Mesendoderm (in vitro differentiated cells): ENCODE results near the gene ADAMTS17.

Experiments used
- DNase-seq: peaks from one replicate; pipeline ENCODE4 v3.0.0; 2013
- H2AK5ac ChIP-seq: 2 replicates; pipeline ENCODE4 v1.6.1; 2013; ENCODE audit warnings: low read length, inconsistent platforms
- H2BK120ac ChIP-seq: 2 replicates; pipeline ENCODE4 v1.6.1; 2013; ENCODE audit warnings: low read depth, mild to moderate bottlenecking, low read length, moderate library complexity, mixed read lengths
- H2BK15ac ChIP-seq: replicated peaks from 2 replicates; pipeline ENCODE4 v1.6.1; 2013; ENCODE audit warnings: low read depth, mild to moderate bottlenecking, moderate library complexity
- H2BK5ac ChIP-seq: 2 replicates; pipeline ENCODE4 v1.6.1; 2013; ENCODE audit warnings: low read length, inconsistent platforms
- H3K18ac ChIP-seq: 2 replicates; pipeline ENCODE4 v1.6.1; 2013; ENCODE audit warnings: mild to moderate bottlenecking, low read length, mixed read lengths
- H3K23ac ChIP-seq: one replicate; pipeline ENCODE4 v1.6.1; 2013; ENCODE audit warnings: low read length
- H3K27ac ChIP-seq: 2 replicates; pipeline ENCODE4 v1.5.1; 2013; ENCODE audit warnings: low read depth, mild to moderate bottlenecking, inconsistent platforms, low read length, moderate library complexity
- H3K27me3 ChIP-seq: 2 replicates; pipeline ENCODE4 v1.6.1; 2013; ENCODE audit warnings: low read length, control low read depth, mild to moderate bottlenecking, inconsistent platforms; ENCODE audit not compliant: insufficient read depth, poor library complexity
- H3K36me3 ChIP-seq: 2 replicates; pipeline ENCODE4 v1.6.1; 2013; ENCODE audit warnings: low read length, inconsistent platforms; ENCODE audit not compliant: control insufficient read depth, insufficient read depth
- H3K4ac ChIP-seq: one replicate; pipeline ENCODE4 v1.6.1; 2013; ENCODE audit warnings: low read depth, mild to moderate bottlenecking, low read length, moderate library complexity
- H3K4me1 ChIP-seq: 2 replicates; pipeline ENCODE4 v1.6.1; 2013; ENCODE audit warnings: low read depth, low read length, inconsistent platforms; ENCODE audit not compliant: control insufficient read depth
- H3K4me2 ChIP-seq: 2 replicates; pipeline ENCODE4 v1.6.1; 2013; ENCODE audit warnings: low read length
- H3K4me3 ChIP-seq: 2 replicates; pipeline ENCODE4 v1.5.1; 2013; ENCODE audit warnings: mild to moderate bottlenecking, low read length
- H3K56ac ChIP-seq: one replicate; pipeline ENCODE4 v1.6.1; 2013; ENCODE audit warnings: low read length
- H3K79me1 ChIP-seq: 2 replicates; pipeline ENCODE4 v1.6.1; 2013; ENCODE audit warnings: low read length, inconsistent platforms
- H3K79me2 ChIP-seq: 2 replicates; pipeline ENCODE4 v1.6.1; 2013; ENCODE audit warnings: mild to moderate bottlenecking, low read length; ENCODE audit not compliant: control insufficient read depth, insufficient read depth
- H3K9ac ChIP-seq: 2 replicates; pipeline ENCODE4 v1.6.1; 2013; ENCODE audit warnings: low read length, inconsistent platforms
- H4K5ac ChIP-seq: one replicate; pipeline ENCODE4 v1.6.1; 2013; ENCODE audit warnings: low read length
- H4K8ac ChIP-seq: one replicate; pipeline ENCODE4 v1.6.1; 2013; ENCODE audit warnings: low read depth, mild to moderate bottlenecking, control low read depth, low read length, moderate library complexity
- WGBS: extraction: QIAGEN DNeasy Blood & Tissue Kit; methylation state at CpG from one replicate; pipeline ENCODE4 v1.1.7; 2013; ENCODE audit warnings: low lambda C conversion rate, missing lambda C conversion rate; ENCODE audit not compliant: insufficient coverage; ENCODE audit errors: extremely low coverage; 5-methylcytosine and 5-hydroxymethylcytosine counted together

ADAMTS17 gene

DNA sequence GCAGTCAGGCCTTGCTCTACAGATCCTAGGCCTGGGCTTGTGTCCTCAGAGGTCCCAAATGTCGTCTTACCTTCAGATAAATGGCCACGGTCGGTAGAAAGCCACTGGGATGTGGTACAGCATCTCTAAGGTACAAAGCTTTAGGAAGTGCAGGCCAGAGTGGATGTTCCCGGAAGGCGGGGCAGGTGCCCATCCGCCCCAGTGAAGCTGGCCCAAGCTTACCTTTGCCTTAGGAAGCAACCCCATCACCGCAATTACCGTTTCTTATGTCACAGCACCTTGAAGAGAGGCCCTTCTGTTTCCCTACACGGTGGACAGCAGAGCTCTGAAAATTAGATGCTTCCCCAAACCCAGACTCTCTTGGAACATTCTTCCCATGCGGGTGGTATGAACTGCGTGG is 368.4 kb downstream of the ADAMTS17 start:
- H2BK5ac ChIP-seq = no peak overlapping the region
- WGBS = no CpG with 5 or more reads among the region's 11 CpGs
- H3K79me1 ChIP-seq = no peaks in the 10 kb centered on the region

DNA sequence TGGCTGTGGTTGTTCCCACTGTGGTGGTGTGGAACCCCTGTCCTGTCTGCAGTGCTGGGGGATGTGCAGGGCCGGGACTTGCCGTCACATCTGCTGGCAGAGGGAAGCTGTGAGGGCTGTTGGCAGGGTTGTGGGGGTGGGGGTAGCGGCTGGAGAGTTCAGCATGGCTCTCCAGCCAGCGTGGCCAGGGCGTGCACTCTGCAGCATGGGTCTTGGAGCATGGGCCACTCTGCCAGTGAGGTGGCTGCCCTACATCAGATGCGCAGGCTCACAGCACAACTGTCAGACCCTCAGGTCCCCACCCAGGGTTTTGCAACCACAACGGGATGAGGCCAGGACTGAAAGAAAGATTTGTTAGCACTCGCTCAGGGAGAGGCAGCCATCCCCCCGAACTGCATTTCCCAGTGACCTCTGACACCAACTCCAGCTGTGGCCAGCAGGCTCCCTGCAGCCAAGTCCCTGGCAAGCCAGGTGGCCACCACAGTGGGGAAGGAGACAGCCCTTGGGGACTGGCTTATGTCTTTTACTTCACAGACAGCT is 370.8 kb downstream of the ADAMTS17 start:
- Histone ChIP-seq H3K56ac (no peak overlapping the region), H2AK5ac (no peak overlapping the region), H3K36me3 (no peaks in the 10 kb centered on the region), H3K4ac (no peak overlapping the region), H3K9ac (no peak overlapping the region), H4K8ac (no peak overlapping the region), H3K27ac (no peak overlapping the region), H3K23ac (no peak overlapping the region), H3K79me2 (no peaks in the 10 kb centered on the region), H3K18ac (no peak overlapping the region), H3K27me3 (no peaks in the 10 kb centered on the region), H3K4me2 (no peak overlapping the region), H3K4me1 (no peaks in the 10 kb centered on the region), H2BK5ac (no peak overlapping the region), H2BK120ac (no peak overlapping the region), H3K4me3 (no peak overlapping the region), H4K5ac (no peak overlapping the region), H2BK15ac (no peak overlapping the region), H3K79me1 (no peaks in the 10 kb centered on the region)
- no peak for DNase-seq
- WGBS = no CpG with 5 or more reads among the region's 9 CpGs

More for the DNA sequence above, 368.4 kb downstream of the ADAMTS17 start:
- Histone ChIP-seq H3K27me3 (no peaks in the 10 kb centered on the region), H3K9ac (no peak overlapping the region), H3K27ac (no peak overlapping the region), H4K5ac (no peak overlapping the region), H2BK15ac (no peak overlapping the region), H3K4ac (no peak overlapping the region), H3K36me3 (no peaks in the 10 kb centered on the region), H3K4me1 (peaks cover 4% of the 10 kb centered on the region), H3K18ac (no peak overlapping the region), H2AK5ac (no peak overlapping the region), H3K4me3 (no peak overlapping the region), H3K4me2 (no peak overlapping the region), H3K56ac (no peak overlapping the region), H3K79me2 (no peaks in the 10 kb centered on the region), H2BK120ac (no peak overlapping the region), H4K8ac (no peak overlapping the region), H3K23ac (no peak overlapping the region)
- DNase-seq = no peak

DNA sequence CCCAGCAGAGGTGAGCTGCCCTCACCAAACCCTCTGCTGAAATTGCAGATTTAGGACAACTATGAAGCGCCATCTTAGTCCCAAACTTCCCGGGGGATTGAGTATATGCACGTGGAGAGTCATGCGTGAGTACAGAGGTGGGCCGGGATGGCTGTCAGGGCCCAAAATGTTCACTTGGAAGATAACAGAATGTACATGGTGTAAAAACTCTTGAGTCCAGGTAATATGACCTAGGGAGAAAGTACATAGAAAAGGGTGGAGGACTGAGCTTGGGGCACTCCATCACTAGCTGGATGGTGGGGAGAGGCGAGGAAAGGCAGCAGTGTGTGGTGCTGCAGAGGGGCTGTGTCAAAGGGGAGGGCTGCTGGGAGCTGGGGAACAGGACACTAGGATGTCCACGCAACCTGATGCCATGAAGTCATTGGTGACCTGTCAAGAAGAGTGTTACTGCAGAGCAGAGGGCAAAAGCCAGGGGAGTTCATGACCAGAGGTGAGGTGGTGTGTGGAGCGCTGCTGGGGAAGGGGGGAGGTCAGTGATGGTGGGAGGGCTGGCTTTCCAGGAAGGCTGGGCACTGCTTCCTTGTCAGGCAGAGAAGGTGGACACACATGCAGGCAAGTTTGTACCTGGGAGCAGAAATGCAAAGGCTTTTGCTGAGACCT is 372.4 kb downstream of the ADAMTS17 start:
- DNase-seq = no peak
- Histone ChIP-seq H2BK120ac (no peak overlapping the region), H3K79me2 (no peaks in the 10 kb centered on the region), H2BK5ac (no peak overlapping the region), H3K79me1 (no peaks in the 10 kb centered on the region), H2BK15ac (no peak overlapping the region), H3K56ac (no peak overlapping the region), H3K4me2 (no peak overlapping the region), H3K18ac (no peak overlapping the region), H3K4ac (no peak overlapping the region), H3K4me1 (no peaks in the 10 kb centered on the region), H3K4me3 (no peak overlapping the region), H3K9ac (no peak overlapping the region), H3K27me3 (no peaks in the 10 kb centered on the region), H3K23ac (no peak overlapping the region), H4K8ac (no peak overlapping the region), H2AK5ac (no peak overlapping the region), H3K36me3 (no peaks in the 10 kb centered on the region), H3K27ac (no peak overlapping the region), H4K5ac (no peak overlapping the region)
- WGBS = no CpG with 5 or more reads among the region's 8 CpGs

DNA sequence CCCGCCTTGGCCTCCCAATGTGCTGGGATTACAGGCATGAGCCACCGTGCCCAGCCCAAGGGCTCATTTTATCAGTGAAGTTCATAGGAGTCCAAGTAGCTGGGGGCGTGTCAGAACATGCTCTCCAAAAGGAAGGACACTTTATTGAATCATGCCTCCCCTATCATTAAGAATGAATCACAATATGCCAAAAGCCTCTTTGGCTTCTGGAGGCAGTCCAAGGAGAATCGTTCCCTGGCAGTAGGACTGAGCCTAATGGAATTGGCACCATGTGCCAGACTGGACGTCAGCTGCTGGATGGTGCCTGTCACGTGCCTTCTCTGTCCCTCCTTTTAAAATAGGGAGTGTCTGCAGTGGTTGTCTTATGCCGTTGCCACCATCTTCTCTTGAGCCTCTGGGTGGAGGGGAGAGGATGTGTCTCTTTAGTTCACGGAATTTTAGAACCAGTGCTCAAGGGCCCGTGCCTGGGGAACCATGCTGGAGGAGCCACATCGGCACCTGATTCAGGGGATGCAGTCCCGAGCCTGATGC is 373.9 kb downstream of the ADAMTS17 start:
- Histone ChIP-seq H3K27me3 (no peaks in the 10 kb centered on the region), H4K5ac (no peak overlapping the region), H3K79me1 (no peaks in the 10 kb centered on the region), H2AK5ac (no peak overlapping the region), H3K4me1 (no peaks in the 10 kb centered on the region), H3K56ac (no peak overlapping the region), H3K36me3 (no peaks in the 10 kb centered on the region), H4K8ac (no peak overlapping the region), H3K18ac (no peak overlapping the region), H3K4ac (no peak overlapping the region), H3K4me2 (no peak overlapping the region), H2BK15ac (no peak overlapping the region), H3K23ac (no peak overlapping the region), H3K4me3 (no peak overlapping the region), H2BK5ac (no peak overlapping the region), H2BK120ac (no peak overlapping the region), H3K79me2 (no peaks in the 10 kb centered on the region), H3K9ac (no peak overlapping the region), H3K27ac (no peak overlapping the region)
- no CpG with 5 or more reads among the region's 11 CpGs for WGBS
- DNase-seq = no peak

DNA sequence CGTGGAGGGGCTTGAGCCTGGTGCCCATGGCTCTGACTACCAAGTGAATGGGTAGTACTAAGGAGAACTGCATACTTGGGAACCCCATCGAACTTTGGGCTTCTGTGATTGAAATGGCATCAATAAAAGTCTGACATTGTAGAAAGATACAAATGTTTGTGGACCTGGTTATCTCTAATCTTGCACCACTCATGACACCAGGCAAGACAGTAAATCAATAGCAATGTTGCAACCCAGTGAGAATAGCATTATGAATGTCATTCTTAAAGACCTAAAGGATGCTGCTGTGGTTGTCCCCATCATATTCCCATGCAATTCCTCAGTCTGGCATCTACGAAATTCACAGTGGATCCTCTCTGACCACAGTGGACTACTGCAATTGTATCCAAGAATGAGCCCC is 375.0 kb downstream of the ADAMTS17 start:
- no peak for DNase-seq

More for the DNA sequence above, 375.0 kb downstream of the ADAMTS17 start:
- H3K4me3 ChIP-seq = no peak overlapping the region
- no peak overlapping the region for H2AK5ac ChIP-seq
- H3K79me1 ChIP-seq = no peaks in the 10 kb centered on the region
- no peaks in the 10 kb centered on the region for H3K36me3 ChIP-seq
- H2BK15ac ChIP-seq = no peak overlapping the region
- WGBS = no CpG with 5 or more reads among the region's 3 CpGs
- no peak overlapping the region for H3K18ac ChIP-seq
- no peak overlapping the region for H4K8ac ChIP-seq
- no peak overlapping the region for H3K4ac ChIP-seq
- H2BK5ac ChIP-seq = no peak overlapping the region
- H3K4me1 ChIP-seq = no peaks in the 10 kb centered on the region
- no peak overlapping the region for H2BK120ac ChIP-seq
- no peak overlapping the region for H3K9ac ChIP-seq
- H3K27ac ChIP-seq = no peak overlapping the region
- H3K23ac ChIP-seq = no peak overlapping the region
- H4K5ac ChIP-seq = no peak overlapping the region
- H3K56ac ChIP-seq = no peak overlapping the region
- no peaks in the 10 kb centered on the region for H3K27me3 ChIP-seq
- no peaks in the 10 kb centered on the region for H3K79me2 ChIP-seq
- H3K4me2 ChIP-seq = no peak overlapping the region
